GM19238 (cell line): ENCODE measurements around the gene SHC1.
A peak's percentile ranks its signal among the peaks of the same experiment; 100 is the strongest.

Source experiments
- DNase-seq: peaks from one replicate; pipeline ENCODE4 v3.0.0; 2011; ENCODE audit warnings: low spot score; ENCODE audit not compliant: insufficient read length

SHC1 gene

GRCh38 chr1:154958036-154958435 is 12.5 kb downstream of the SHC1 start:
- no peak for DNase-seq

GRCh38 chr1:154957091-154957657 is 13.4 kb downstream of the SHC1 start:
- DNase-seq = no peak

GRCh38 chr1:154956544-154956941 is 14.0 kb downstream of the SHC1 start:
- no peak for DNase-seq

- peak; percentile 95 for DNase-seq
These were observed 14.6 kb downstream of the SHC1 start, which contains the start of gene PBXIP1 for GRCh38 chr1:154955718-154956543. Gene PBXIP1, minus strand, starts transcription at chr1:154956099. Its CDS starts 2,378 bp downstream, at chr1:154953721.

GRCh38 chr1:154955039-154955717 is 15.4 kb downstream of the SHC1 start:
- DNase-seq = peak; percentile 77

GRCh38 chr1:154954541-154954940 is 16.0 kb downstream of the SHC1 start:
- DNase-seq = no peak

- DNase-seq = no peak
These were observed 16.9 kb downstream of the SHC1 start for GRCh38 chr1:154953611-154954038.

GRCh38 chr1:154952664-154953063 is 17.9 kb downstream of the SHC1 start:
- DNase-seq = no peak

GRCh38 chr1:154951901-154952657 is 18.5 kb downstream of the SHC1 start:
- DNase-seq = no peak

GRCh38 chr1:154948079-154948478 is 22.5 kb downstream of the SHC1 start:
- no peak for DNase-seq

- no peak for DNase-seq
These were observed 24.3 kb downstream of the SHC1 start for GRCh38 chr1:154945962-154946850.

- no peak for DNase-seq
These were observed 25.2 kb downstream of the SHC1 start for GRCh38 chr1:154945160-154945961.

GRCh38 chr1:154944401-154945159 is 26.0 kb downstream of the SHC1 start:
- no peak for DNase-seq

GRCh38 chr1:154943649-154944400 is 26.7 kb downstream of the SHC1 start:
- peak; percentile 56 for DNase-seq

GRCh38 chr1:154941333-154942013 is 29.1 kb downstream of the SHC1 start:
- no peak for DNase-seq

- no peak for DNase-seq
These were observed 29.8 kb downstream of the SHC1 start for GRCh38 chr1:154940651-154941194.

- DNase-seq = no peak
These were observed 30.4 kb downstream of the SHC1 start for GRCh38 chr1:154940213-154940560.
